GM21367 (cell line): ENCODE measurements around the gene C9.
"Not testable (repeated sequence)": the region's sequence is repeated elsewhere in the genome, so short reads cannot be mapped to it uniquely, and the experiment has no call there.

ENCODE experiments used
- ATAC-seq: cut with Tn5 transposase; IDR thresholded peaks from one replicate; pipeline ENCODE4 v1.9.1; 2021; ENCODE audit not compliant: unreplicated experiment

Gene C9

GRCh38 chr5:39331861-39332381 lies 32.4 kb downstream of the C9 start:
- ATAC-seq = no peak

DNA sequence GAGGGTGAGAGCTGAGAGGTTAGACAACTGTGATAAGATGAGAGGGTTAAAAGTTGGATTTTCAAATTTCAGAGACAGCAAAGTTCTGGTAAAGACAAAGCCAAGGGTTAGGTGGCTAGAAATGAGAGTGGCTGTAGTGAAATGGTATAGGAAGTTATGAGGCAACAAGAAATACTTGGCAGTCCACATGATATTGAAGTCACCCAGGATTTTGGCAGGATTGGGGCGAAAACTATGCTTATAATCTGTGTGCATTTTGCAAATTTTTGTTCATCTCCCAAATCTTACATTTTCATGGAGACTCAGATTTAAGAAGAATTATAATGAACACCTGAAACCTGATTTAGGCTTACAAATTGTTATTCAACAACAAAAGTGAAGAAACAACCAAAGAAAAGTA lies 35.6 kb downstream of the C9 start:
- no peak for ATAC-seq

- ATAC-seq = no peak
Measured at GRCh38 chr5:39323542-39323941, 40.8 kb downstream of the C9 start.

DNA sequence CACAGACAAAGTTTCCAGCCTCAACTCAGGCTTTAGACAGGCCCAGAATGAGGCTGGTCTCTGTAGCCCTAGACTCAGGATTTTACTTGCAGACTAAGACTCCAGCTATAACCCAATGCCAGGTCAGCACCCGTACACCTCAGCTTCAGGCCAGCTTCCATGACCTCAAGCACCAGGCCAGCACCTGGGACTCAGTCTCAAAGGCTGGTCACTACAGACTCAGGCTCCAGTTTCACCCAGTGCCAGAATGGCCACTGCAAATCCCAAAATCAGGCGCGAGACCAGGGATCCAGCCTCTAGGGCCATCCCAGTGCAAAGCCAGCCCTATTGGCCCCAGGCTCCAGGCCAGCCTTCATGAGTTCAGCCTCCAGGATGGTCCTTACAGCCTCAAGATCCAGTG lies 44.9 kb downstream of the C9 start:
- ATAC-seq = no peak

- not testable (repeated sequence) for ATAC-seq
Measured at GRCh38 chr5:39316464-39316863, 47.8 kb downstream of the C9 start.

DNA sequence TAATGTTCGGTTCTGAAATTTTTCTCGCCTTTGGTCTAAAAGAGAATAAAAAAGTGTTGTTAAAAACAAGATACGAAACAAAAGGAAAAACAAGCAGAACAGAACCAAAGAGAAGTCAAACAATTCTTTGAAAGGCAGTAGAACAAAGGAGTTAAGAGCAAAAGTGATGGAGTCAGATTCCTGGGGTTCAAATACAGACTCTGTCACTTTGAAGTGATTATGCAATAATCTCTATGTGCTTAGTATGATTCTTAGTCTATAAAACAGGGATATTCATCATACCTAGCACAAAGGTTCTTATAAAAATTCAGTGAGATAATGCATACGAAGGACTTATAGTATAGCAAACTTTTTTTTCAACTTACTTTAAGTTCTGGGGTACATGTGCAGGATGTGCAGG lies 48.3 kb downstream of the C9 start:
- ATAC-seq = no peak

DNA sequence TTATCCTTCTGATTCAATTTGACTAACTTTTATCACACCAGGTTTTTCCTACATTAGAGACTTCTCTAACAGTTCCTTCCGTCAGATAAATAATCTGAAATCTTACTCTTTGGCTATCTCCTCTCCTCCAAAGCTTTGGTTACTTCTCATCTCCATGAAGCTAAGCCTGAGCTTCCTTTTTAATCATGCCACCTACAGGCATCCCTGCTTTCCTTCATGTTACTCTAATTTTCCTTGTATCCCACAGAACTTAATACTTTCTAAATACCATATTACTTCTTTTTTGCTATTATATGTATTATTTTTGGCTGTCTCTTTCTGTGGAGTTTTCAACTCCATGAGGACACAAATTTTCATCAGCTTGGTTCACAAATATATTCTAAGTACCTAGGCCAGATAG lies 49.7 kb downstream of the C9 start:
- no peak for ATAC-seq

DNA sequence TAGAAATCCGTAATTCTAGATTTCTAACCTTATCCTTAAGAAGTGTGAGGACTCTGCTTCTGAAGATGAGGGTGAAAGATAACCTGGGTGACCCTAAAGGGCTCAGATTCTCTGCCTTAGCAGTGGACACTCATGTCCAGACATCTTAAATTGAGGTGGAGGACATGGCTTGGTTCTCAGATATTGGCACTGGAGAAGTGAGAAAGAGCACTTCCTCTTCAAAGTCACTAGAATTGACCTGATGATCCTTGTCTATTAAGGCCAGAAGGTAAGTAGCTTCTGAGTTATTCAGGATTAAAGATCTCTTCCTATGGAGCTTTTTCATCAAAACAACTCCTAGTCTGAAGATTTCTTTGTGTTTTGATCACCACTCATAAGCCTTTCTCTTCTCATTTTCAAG lies 54.8 kb downstream of the C9 start:
- ATAC-seq = no peak

GRCh38 chr5:39302472-39302871 lies 61.8 kb downstream of the C9 start:
- ATAC-seq = peak; percentile 86

DNA sequence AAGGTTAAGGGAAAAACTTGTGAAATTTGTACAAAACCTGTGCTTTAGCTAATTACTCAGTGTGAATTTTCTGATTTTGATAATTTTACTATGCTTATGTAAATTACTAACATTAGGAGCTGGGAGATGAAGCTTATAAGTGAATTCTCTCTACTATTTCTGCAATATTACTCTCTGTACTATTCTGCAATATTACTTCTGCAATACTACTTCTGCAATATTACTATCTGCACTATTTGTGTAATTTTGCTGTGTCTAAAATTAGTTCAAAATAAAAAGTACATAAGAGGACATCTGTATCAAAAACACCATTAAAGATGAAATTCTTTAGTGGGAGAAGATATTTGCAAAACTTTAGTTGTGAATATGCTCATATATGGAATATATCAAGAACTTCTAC lies 62.9 kb downstream of the C9 start:
- no peak for ATAC-seq

DNA sequence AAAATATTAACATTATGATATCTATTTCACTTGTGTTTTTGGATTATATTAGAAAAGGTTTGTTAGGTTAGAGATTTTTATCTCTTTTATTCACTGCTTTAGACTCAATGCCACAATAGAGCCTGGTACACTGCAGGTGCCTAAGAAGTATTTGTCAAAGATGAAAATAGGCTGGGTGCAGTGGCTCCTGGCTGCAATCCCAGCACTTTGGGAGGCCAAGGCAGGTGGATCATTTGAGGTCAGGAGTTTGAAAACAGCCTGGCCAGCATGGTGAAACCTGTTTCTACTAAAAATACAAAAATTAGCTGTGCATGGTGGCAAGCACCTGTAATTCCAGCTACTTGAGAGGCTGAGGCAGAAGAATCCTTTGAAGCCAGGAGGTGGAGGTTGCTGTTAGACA lies 64.3 kb downstream of the C9 start:
- no peak for ATAC-seq

DNA sequence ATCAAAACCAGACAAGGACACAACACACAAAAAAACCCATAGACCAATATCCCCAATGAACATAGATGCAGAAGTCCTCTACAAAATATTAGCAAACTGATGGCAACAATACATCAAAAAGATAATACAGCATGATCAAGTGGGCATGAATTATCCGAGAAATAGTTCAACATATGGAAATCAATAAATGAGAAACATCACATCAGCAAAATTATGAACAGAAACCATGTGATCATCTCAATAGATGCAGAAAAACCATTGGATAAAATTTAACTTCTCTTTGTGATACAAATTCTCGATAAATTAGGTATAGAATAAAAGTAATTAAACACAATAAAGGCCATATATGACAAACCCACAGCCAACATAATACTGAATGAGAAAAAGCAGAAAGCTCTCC lies 69.6 kb downstream of the C9 start:
- ATAC-seq = no peak

DNA sequence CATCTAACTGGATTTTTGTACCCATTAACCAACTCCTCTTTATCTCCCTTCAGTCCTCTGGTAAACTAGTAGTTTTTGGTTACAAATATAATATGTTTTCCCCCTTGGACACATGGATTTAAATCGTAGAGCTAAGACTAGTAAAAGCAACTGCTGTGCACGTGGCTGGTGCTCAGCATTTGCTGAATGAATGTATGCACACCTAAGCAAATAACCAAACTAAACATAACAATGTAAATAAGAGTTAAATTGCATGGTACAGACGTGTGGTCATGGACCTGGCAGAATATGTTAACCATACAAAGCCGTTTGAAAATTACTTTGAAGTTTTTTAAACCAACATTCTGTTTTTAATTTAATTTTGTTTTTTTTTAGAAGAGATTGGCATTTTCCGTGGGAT lies 79.7 kb downstream of the C9 start:
- ATAC-seq = no peak

GRCh38 chr5:39283231-39283818 lies 81.0 kb downstream of the C9 start:
- peak; percentile 77 for ATAC-seq

GRCh38 chr5:39282561-39282960 lies 81.7 kb downstream of the C9 start:
- no peak for ATAC-seq

GRCh38 chr5:39275865-39276264 lies 88.4 kb downstream of the C9 start:
- not testable (repeated sequence) for ATAC-seq

GRCh38 chr5:39274398-39275085 lies 89.8 kb downstream of the C9 start:
- no peak for ATAC-seq

DNA sequence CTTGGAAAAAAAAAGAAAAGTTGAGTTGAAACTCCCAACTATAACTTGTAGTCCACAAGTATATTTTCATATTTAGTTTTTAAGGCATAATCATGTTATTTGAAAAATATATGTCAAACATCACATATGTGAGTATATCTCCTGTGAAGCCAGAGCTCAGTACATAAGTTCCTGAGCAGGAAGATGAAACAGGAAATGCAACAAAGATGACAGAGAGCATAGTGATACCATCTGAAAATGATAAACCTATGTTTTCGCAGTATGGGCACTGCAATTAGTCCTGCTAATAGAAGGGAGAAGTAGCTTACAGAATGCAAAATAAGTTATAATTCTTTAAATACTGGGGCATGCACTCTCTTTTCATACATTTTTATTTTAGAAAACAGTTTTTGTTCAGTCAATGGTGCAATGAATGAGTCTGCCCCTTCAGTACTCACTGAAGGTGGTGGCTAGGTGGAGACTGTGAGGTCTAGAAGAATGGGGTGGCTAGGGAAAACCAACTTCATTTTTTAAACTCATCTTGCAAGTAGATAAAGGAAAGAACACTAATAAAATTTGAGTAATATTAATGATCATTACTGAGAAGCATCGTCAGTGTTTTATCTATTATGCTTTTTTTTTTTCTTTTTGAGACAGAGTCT lies 90.9 kb downstream of the C9 start:
- ATAC-seq = no peak

DNA sequence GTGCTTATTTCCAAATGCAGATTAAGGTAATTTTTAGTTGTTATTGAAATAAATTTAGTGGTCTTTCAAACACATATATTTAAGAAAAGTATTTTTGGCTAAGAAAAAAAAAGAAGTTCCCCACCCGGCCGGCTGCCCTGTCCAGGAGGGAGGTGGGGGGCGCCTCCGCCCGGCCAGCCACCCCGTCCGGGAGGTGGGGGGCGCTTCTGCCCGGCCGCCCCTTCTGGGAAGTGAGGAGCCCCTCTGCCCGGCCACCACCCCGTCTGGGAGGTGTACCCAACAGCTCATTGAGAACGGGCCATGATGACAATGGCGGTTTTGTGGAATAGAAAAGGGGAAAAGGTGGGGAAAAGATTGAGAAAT lies 91.4 kb downstream of the C9 start:
- ATAC-seq = not testable (repeated sequence)

- ATAC-seq = peak; percentile 92
Measured at GRCh38 chr5:39270225-39270848, 94.0 kb downstream of the C9 start.

- ATAC-seq = no peak
Measured at GRCh38 chr5:39267186-39267585, 97.1 kb downstream of the C9 start.

DNA sequence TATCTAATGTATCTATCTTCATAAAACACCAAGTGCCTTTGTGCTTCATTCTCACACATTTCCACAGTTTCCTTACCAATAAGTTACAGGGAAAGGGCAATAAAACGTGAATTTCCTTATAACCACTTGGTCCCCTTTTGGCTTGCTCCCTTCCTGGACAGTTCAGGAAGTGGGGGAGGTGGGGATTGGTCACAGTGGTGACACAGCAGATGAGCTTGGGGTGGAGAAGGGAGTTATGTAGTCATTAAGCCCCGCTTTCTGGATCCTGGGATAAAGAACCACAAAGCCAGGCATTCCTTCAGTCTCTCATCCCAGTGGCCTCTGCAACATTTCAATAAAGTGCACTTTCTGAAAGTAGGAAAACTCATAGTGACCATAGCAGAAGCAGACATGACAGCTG lies 97.9 kb downstream of the C9 start:
- ATAC-seq = no peak
